GM21390 (cell line): Measurements from ENCODE around the gene SND1.

Experiments used
- ATAC-seq: cut with Tn5 transposase; IDR thresholded peaks from one replicate; pipeline ENCODE4 v1.9.1; 2021; ENCODE audit not compliant: unreplicated experiment

SND1 gene

GRCh38 chr7:128005759-128006159 lies 353.8 kb downstream of the SND1 start:
- no peak for ATAC-seq

GRCh38 chr7:128006550-128007302 lies 354.7 kb downstream of the SND1 start:
- no peak for ATAC-seq

DNA sequence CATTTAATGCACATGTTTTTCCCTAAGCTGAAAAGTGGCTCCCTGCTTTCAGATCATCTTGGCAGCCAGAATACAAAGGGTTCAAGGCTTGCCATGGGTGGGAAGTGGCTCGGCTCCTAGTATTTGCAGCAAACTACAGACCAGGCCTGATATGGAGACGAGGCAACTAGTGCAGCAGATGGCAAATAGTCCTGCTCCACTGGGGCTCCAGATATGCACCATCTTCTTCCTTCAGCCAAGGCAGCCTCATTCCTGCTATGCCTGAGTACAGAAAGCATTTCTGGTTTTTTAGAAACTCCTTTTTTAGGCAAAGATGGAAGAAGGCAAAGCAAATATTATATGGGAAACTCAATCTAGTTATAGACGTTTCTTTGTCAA lies 355.3 kb downstream of the SND1 start:
- no peak for ATAC-seq

DNA sequence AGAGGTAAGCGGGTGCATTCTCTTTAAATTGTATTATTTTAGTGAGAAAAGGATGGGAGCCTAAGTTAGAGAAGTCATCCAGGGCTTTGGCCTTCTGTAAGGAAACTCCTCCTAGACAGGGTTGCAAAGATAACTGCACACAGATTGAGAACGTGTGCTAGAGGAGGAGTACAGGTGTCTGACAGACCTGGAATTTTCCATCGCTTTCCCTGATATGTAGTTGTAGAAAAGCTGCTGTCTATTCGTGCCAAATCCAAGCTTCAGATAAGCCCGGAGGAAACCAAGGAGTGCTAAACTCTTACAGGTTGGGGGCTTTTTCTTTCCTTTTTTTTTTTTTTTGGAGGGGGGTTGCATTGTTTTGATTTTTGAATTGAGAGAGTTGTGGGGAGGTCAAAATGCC lies 356.1 kb downstream of the SND1 start:
- no peak for ATAC-seq

DNA sequence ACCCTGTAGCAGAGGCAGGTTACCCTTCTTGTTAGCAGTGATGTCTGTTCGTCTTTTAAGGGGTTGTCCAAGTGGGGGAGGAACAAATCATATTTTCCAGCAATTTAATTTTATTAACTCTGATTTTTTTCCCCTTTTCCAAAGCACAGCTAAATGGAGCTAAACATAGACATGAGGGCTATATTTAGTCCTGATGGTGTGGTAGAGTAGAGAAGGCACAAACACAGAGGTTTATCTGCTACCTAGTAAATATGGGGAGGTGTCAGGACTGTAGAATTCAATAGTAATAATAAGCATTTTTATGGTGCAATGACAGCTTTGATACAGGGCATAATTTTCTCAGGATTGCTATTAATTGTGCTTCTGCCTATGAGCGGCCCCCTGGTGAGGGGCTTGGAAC lies 356.8 kb downstream of the SND1 start:
- ATAC-seq = no peak

GRCh38 chr7:128010391-128011127 lies 358.6 kb downstream of the SND1 start:
- no peak for ATAC-seq

GRCh38 chr7:128011131-128011661 lies 359.2 kb downstream of the SND1 start:
- ATAC-seq = no peak

- ATAC-seq = no peak
Observed at GRCh38 chr7:128014811-128015210, 362.8 kb downstream of the SND1 start.

DNA sequence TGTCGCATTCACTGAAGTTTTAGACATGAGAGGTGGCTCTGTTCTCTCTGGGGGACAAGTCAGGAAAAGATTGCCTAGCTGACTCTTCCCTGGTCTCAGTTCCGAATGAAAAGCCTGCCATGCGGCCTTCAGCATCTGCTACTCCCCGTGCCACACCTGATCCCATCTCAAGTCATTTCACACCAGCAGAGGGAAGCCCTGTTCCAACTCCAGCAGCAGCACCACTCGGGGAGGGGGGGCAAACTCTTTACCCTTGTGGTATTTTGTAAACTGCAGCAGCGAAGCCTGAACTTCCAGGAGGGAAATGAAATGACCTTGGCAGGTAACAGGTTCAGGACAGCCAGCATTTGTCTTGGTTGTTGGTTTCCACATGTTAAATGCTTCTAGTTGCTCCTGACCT lies 365.5 kb downstream of the SND1 start:
- ATAC-seq = no peak

- no peak for ATAC-seq
Observed at GRCh38 chr7:128017862-128018845, 366.2 kb downstream of the SND1 start.

- no peak for ATAC-seq
Observed at GRCh38 chr7:128019288-128019687, 367.3 kb downstream of the SND1 start.

DNA sequence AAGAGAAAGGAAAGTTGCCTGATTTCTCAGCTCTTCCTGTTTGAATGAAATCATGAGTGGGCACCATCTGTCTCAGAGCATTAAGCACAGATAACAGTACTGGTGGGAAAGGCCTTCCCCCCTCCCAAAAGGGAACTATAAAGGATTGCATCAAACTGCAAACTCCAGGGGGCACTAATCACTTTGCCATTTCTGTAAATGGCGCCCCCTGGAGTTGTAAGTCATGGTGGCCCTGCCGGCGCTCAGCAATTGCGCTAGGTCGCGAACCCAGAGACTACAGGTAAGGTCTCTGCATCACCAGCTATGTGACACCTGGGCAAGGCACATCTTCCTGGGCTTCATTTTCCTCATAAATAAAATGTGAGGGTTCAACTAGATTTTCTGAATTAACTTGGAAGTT lies 368.2 kb downstream of the SND1 start:
- no peak for ATAC-seq

DNA sequence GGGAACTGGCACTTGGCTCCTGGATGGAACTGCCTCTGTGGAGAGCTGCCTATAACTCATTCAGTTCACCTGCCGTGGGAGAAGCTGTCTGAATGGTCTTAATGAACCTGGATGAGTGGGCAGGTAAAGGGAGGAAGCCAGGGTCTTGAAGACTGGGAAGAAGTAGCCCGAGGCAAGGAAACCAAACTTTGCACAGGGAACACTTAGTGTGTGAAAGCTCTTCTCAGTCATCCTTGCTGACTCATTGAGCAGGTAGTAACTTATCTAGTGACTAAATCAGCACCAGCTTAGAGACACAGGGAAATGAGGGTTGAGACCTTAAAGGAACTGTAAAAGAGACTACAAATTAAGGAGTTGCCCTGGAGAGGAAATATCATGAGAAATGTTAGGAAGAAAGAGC lies 369.4 kb downstream of the SND1 start:
- no peak for ATAC-seq

DNA sequence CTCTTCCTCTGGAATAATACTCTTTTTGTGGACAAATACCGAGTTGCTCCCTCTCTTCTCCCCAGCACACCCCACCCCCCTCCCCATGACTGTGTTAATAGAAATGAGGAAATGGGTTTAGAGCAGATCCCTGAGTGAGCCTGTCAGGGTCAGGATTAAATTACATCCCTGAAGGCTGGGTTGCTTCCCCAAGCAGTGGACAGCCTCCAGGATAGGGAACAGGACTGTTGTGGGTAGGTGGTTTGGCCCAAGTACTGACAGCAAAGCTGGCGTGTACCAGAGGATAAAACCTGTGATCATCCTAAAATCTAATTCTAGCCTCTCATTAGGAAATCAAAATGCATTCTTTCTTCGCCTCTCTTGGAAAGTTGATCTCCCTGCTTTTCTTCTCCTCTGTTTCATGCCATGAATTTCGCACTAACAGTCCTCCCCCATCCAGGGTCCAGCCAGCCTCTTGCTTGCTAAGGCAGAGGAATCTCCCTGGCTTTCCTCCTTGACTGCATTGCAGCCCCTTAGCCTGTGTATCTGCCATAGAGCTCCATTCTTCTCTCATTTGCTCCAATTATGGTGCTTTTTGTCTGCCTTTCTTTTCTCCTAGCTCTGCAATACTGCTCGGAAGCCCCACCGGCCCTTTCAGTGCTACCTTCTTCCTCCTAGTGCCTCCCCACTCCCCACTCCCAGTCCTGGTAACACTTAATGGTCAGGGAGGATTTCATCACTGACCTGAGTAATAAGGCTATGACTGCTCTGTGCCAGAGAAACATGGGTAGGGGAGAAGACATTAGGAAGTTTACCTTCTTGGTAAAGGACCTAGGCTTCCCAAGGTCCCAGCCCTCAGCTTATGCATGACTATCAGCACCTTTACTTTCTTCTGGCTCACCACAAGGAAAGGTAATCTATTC lies 370.9 kb downstream of the SND1 start:
- no peak for ATAC-seq

- no peak for ATAC-seq
Observed at GRCh38 chr7:128024151-128024550, 372.2 kb downstream of the SND1 start.

- ATAC-seq = no peak
Observed at GRCh38 chr7:128025380-128025779, 373.4 kb downstream of the SND1 start.

DNA sequence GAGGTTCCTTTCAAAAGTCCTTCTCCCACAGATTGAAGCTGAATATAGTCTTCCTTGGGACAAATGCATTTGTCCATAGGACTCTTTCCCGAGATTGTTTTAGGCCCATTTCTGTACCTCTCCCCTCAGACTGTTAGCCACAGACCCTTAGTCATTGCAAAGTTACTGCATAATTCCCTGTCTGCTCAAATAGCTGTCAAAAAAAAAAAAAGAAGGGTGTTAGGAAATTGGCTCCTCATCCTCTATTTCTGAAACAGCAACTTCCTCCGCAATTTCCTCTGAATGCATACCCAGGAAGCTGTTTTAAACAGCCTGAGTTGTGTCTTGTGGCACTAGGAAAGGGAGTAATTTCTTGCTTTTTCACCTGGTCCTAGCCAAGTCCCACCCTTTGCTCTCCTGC lies 373.8 kb downstream of the SND1 start:
- no peak for ATAC-seq

- no peak for ATAC-seq
Observed at GRCh38 chr7:128026551-128026950, 374.6 kb downstream of the SND1 start.

DNA sequence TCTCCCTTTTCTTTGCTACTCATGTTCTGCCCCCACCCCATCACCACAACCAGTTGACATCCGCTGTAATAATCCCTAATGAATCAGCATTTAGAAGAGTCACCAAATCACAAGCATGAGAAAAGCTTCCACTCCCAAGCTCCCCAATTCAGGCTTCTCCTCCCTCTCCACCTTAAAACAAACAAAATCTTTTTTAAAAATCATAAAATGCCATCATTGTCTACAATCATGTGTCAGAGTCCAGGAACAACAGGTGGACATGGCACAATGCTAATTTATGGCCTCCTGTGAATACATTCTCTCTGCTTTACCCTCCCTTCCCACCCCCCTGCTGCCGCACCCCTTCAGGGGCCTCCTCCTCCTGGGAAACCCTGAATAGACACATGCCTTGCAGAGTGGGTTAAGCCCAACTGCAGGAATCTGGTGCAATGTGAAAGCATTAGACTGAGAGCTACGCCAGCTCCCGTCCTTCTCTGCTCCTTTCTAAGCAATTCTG lies 375.5 kb downstream of the SND1 start:
- no peak for ATAC-seq

GRCh38 chr7:128029405-128029995 lies 377.5 kb downstream of the SND1 start:
- ATAC-seq = no peak
